MM.1S (cell line): ENCODE measurements around the gene CHRM2.

Source experiments
- DNase-seq: peaks from one replicate; pipeline ENCODE4 v3.0.0-alpha.2; 2015
- H2AFZ ChIP-seq: fragments of 300-600 bp; sonication (generic); 2 replicates; pipeline ENCODE4 v1.6.0; 2016; ENCODE audit warnings: antibody characterized with exemption, low read length
- H3F3A ChIP-seq: fragments of 300-600 bp; sonication (generic); 2 replicates; pipeline ENCODE4 v1.6.1; 2016; ENCODE audit warnings: mild to moderate bottlenecking, antibody characterized with exemption, low read length, moderate library complexity, mixed read lengths; ENCODE audit not compliant: insufficient read depth
- H3K27ac ChIP-seq: fragments of 300-600 bp; sonication (generic); 2 replicates; pipeline ENCODE4 v1.5.1; 2016; ENCODE audit warnings: mild to moderate bottlenecking, low read length
- H3K27me3 ChIP-seq: fragments of 300-600 bp; sonication (generic); replicated peaks from 2 replicates; pipeline ENCODE4 v1.6.0; 2016; ENCODE audit warnings: low read length; ENCODE audit not compliant: insufficient read depth
- H3K36me3 ChIP-seq: fragments of 300-600 bp; sonication (generic); replicated peaks from 2 replicates; pipeline ENCODE4 v1.6.1; 2016; ENCODE audit warnings: mild to moderate bottlenecking, low read length, mixed read lengths; ENCODE audit not compliant: insufficient read depth
- H3K4me1 ChIP-seq: fragments of 300-600 bp; sonication (generic); 2 replicates; pipeline ENCODE4 v1.6.1; 2016; ENCODE audit warnings: low read length, mixed read lengths
- H3K4me2 ChIP-seq: fragments of 300-600 bp; sonication (generic); 2 replicates; pipeline ENCODE4 v1.6.0; 2016; ENCODE audit warnings: low read depth, low read length
- H3K4me3 ChIP-seq: fragments of 300-600 bp; sonication (generic); 2 replicates; pipeline ENCODE4 v1.5.1; 2016; ENCODE audit warnings: low read length, mixed read lengths
- H3K79me2 ChIP-seq: fragments of 300-600 bp; sonication (generic); 2 replicates; pipeline ENCODE4 v1.6.1; 2016; ENCODE audit warnings: mixed run types, low read length, mixed read lengths
- H3K9ac ChIP-seq: fragments of 300-600 bp; sonication (generic); 2 replicates; pipeline ENCODE4 v1.6.1; 2016; ENCODE audit warnings: low read length, mixed read lengths
- H3K9me2 ChIP-seq: fragments of 300-600 bp; sonication (generic); replicated peaks from 2 replicates; pipeline ENCODE4 v1.6.1; 2016; ENCODE audit warnings: mild to moderate bottlenecking, low read length, mixed read lengths; ENCODE audit not compliant: insufficient read depth
- H3K9me3 ChIP-seq: fragments of 300-600 bp; sonication (generic); replicated peaks from 2 replicates; pipeline ENCODE4 v1.6.1; 2016; ENCODE audit warnings: mild to moderate bottlenecking, low read length, mixed read lengths; ENCODE audit not compliant: insufficient read depth
- H4K20me1 ChIP-seq: fragments of 300-600 bp; sonication (generic); 2 replicates; pipeline ENCODE4 v1.6.1; 2016; ENCODE audit warnings: mild to moderate bottlenecking, low read length, moderate library complexity, mixed read lengths; ENCODE audit not compliant: insufficient read depth
- CTCF ChIP-seq: fragments of 300-600 bp; sonication (generic); IDR thresholded peaks from 2 replicates; pipeline ENCODE4 v1.5.1; 2016; ENCODE audit warnings: antibody characterized with exemption, low read length, mixed read lengths
- EZH2 ChIP-seq: fragments of 300-600 bp; sonication (generic); optimal IDR thresholded peaks from 2 replicates; pipeline ENCODE3; 2017; ENCODE audit warnings: low read depth, mild to moderate bottlenecking, antibody characterized with exemption, low read length, mixed read lengths
- EZH2phosphoT487 ChIP-seq: fragments of 300-600 bp; sonication (generic); IDR thresholded peaks from 2 replicates; pipeline ENCODE4 v1.6.1; 2018; ENCODE audit warnings: antibody characterized with exemption, low read length

The CHRM2 gene

GRCh38 chr7:137001041-137001440 is 132.6 kb downstream of the CHRM2 start:
- H4K20me1 ChIP-seq, result no peaks in the 10 kb centered on the region
- H3K4me1 ChIP-seq, result no peaks in the 10 kb centered on the region
- no peak overlapping the region for H3K9ac ChIP-seq
- DNase-seq, result no peak
- H3F3A ChIP-seq, result no peaks in the 10 kb centered on the region
- H3K36me3 ChIP-seq, result no peaks in the 10 kb centered on the region
- no peaks in the 10 kb centered on the region for H3K9me2 ChIP-seq
- no peak overlapping the region for H3K27ac ChIP-seq
- H3K4me3 ChIP-seq, result no peak overlapping the region
- H3K27me3 ChIP-seq, result no peaks in the 10 kb centered on the region
- H3K79me2 ChIP-seq, result no peaks in the 10 kb centered on the region
- TF ChIP-seq EZH2phosphoT487 (no peak), EZH2 (no peak), CTCF (no peak)
- H3K4me2 ChIP-seq, result no peak overlapping the region
- no peaks in the 10 kb centered on the region for H3K9me3 ChIP-seq
- H2AFZ ChIP-seq, result no peak overlapping the region

GRCh38 chr7:137001478-137001877 is 133.0 kb downstream of the CHRM2 start:
- no peak for TF ChIP-seq EZH2phosphoT487
- no peak for TF ChIP-seq CTCF
- TF ChIP-seq EZH2, result no peak
- H2AFZ ChIP-seq, result no peak overlapping the region
- no peaks in the 10 kb centered on the region for H3K9me3 ChIP-seq
- no peaks in the 10 kb centered on the region for H3K4me1 ChIP-seq
- no peak overlapping the region for H3K9ac ChIP-seq
- H3F3A ChIP-seq, result no peaks in the 10 kb centered on the region
- H3K9me2 ChIP-seq, result no peaks in the 10 kb centered on the region
- H3K36me3 ChIP-seq, result no peaks in the 10 kb centered on the region
- H3K4me3 ChIP-seq, result no peak overlapping the region
- no peak overlapping the region for H3K4me2 ChIP-seq
- no peaks in the 10 kb centered on the region for H3K27me3 ChIP-seq
- H3K79me2 ChIP-seq, result no peaks in the 10 kb centered on the region
- no peak for DNase-seq
- H3K27ac ChIP-seq, result no peak overlapping the region
- H4K20me1 ChIP-seq, result no peaks in the 10 kb centered on the region

GRCh38 chr7:137003086-137003485 is 134.6 kb downstream of the CHRM2 start:
- Histone ChIP-seq H3K4me3 (no peak overlapping the region), H4K20me1 (no peaks in the 10 kb centered on the region), H3K4me2 (no peak overlapping the region), H3F3A (no peaks in the 10 kb centered on the region), H3K27me3 (no peaks in the 10 kb centered on the region), H3K9me3 (no peaks in the 10 kb centered on the region), H3K4me1 (no peaks in the 10 kb centered on the region), H3K27ac (no peak overlapping the region), H3K79me2 (no peaks in the 10 kb centered on the region), H3K9me2 (no peaks in the 10 kb centered on the region), H3K9ac (no peak overlapping the region), H2AFZ (no peak overlapping the region), H3K36me3 (no peaks in the 10 kb centered on the region)
- no peak for DNase-seq
- TF ChIP-seq EZH2 (no peak), EZH2phosphoT487 (no peak), CTCF (no peak)

- no peak overlapping the region for H3K9ac ChIP-seq
- H3K27me3 ChIP-seq, result no peaks in the 10 kb centered on the region
- H3K9me2 ChIP-seq, result no peaks in the 10 kb centered on the region
- H3K4me1 ChIP-seq, result no peaks in the 10 kb centered on the region
- H3K9me3 ChIP-seq, result no peaks in the 10 kb centered on the region
- no peak overlapping the region for H3K4me3 ChIP-seq
- no peak for DNase-seq
- no peak overlapping the region for H3K27ac ChIP-seq
- H4K20me1 ChIP-seq, result no peaks in the 10 kb centered on the region
- no peaks in the 10 kb centered on the region for H3K36me3 ChIP-seq
- H3F3A ChIP-seq, result no peaks in the 10 kb centered on the region
- H3K79me2 ChIP-seq, result no peaks in the 10 kb centered on the region
- no peak overlapping the region for H2AFZ ChIP-seq
- no peak overlapping the region for H3K4me2 ChIP-seq
- TF ChIP-seq EZH2, result no peak
- no peak for TF ChIP-seq EZH2phosphoT487
- TF ChIP-seq CTCF, result no peak
Measured at GRCh38 chr7:137003566-137003965, 135.1 kb downstream of the CHRM2 start.
